OCI-M2 (cell line): Measurements from ENCODE around the gene UPF2.
"Not testable (repeated sequence)": the region's sequence is repeated elsewhere in the genome, so short reads cannot be mapped to it uniquely, and the experiment has no call there.

Source experiments
- DNase-seq: peaks from one replicate; lab custom pipeline; 2025; ENCODE audit not compliant: unreplicated experiment; lab: John Stamatoyannopoulos, UW

The UPF2 gene, protein sequence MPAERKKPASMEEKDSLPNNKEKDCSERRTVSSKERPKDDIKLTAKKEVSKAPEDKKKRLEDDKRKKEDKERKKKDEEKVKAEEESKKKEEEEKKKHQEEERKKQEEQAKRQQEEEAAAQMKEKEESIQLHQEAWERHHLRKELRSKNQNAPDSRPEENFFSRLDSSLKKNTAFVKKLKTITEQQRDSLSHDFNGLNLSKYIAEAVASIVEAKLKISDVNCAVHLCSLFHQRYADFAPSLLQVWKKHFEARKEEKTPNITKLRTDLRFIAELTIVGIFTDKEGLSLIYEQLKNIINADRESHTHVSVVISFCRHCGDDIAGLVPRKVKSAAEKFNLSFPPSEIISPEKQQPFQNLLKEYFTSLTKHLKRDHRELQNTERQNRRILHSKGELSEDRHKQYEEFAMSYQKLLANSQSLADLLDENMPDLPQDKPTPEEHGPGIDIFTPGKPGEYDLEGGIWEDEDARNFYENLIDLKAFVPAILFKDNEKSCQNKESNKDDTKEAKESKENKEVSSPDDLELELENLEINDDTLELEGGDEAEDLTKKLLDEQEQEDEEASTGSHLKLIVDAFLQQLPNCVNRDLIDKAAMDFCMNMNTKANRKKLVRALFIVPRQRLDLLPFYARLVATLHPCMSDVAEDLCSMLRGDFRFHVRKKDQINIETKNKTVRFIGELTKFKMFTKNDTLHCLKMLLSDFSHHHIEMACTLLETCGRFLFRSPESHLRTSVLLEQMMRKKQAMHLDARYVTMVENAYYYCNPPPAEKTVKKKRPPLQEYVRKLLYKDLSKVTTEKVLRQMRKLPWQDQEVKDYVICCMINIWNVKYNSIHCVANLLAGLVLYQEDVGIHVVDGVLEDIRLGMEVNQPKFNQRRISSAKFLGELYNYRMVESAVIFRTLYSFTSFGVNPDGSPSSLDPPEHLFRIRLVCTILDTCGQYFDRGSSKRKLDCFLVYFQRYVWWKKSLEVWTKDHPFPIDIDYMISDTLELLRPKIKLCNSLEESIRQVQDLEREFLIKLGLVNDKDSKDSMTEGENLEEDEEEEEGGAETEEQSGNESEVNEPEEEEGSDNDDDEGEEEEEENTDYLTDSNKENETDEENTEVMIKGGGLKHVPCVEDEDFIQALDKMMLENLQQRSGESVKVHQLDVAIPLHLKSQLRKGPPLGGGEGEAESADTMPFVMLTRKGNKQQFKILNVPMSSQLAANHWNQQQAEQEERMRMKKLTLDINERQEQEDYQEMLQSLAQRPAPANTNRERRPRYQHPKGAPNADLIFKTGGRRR

GRCh38 chr10:12042797-12043651 is at the start of gene UPF2:
UPF2 (minus strand) TSS chr10:12042809; CDS start chr10:12035423, 7,386 bp downstream.
- peak; percentile 61 for DNase-seq

DNA sequence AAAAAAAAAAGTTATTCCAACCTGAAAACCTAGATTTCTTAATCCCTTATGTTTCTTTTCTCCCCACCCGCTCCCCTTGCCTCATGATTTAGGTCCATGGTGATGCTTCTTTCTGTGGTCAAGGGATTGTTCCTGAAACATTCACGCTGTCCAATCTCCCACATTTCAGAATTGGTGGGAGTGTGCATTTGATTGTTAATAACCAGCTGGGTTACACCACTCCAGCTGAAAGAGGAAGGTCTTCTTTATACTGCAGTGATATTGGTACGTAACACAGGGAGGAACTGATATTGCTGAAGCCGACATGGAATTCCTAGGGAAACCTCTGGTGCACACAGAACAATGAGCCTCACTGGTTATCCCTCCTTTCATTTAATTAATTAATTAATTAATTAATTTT is 48.8 kb upstream of the UPF2 start:
- DNase-seq: no peak

GRCh38 chr10:12088919-12089318 is 46.3 kb upstream of the UPF2 start:
- no peak for DNase-seq

DNA sequence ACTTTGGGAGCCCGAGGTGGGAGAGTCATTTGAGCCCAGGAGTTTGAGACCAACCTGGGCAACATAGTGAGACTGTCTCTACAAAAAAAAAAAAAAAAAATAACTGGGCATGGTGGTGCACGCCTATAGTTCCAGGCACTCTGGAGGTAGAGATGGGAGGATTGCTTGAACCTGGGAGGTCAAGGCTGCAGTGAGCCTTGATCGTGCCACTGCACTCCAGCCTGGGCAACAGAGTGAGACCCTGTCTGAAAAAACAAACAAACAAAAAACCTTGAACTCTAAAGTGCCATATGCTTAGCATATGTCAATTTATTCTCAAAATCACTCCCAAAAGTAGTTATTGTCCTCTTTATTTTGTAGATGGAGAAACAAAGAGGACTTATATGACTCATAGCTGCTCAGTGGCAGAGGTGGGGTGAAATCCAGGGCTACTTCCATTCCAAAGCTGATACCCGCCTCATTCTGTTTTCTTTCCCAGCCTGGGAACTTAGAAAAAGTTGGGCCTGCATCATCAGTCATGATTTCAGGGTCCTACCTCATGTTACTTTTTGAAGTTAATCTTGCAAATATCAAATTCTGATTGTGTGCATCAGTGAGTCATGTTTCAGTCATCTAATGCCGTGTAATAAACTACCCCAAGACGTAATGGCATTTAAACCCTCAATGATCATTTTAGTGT is 39.4 kb upstream of the UPF2 start:
- DNase-seq: no peak

DNA sequence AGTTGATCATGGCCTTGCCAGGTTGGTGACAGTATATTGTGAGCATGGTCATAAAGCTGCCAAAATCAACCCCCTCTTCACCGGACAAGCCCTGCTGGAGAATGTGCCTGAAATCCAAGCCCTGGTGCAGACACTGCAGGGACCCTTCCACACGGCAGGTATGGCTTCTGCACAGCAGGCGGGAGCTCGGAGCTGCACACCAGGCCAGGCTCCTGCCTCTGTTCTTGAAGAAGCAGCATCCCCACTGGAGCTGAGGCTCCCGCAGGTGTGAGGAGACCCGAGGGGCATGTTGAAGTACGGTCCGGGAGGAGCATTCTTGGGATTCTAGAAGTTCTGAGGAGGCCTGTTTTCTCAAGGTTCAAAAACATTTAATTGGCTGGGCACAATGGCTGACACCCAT is 38.9 kb upstream of the UPF2 start:
- no peak for DNase-seq

- DNase-seq: no peak
Measured at GRCh38 chr10:12077580-12078180, 35.1 kb upstream of the UPF2 start.

DNA sequence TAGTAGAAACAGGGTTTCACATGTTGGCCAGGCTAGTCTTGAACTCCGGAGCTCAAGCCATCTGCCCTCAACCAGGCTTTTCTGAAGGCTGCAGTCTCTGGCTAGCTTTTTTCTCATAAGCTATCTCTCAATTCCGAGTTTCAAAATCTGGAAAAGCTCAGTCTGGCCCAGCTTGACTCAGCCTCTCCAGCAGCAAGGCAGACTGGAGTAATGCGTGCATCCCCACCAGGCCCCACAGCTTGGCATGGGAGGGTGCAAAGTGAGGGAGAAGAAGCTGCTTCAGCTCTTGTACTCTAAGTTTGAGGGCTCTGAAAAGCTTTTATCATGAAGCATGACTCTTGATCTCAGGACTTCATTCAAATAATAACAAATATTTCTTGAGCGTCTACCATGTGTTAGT is 30.9 kb upstream of the UPF2 start:
- DNase-seq: no peak

DNA sequence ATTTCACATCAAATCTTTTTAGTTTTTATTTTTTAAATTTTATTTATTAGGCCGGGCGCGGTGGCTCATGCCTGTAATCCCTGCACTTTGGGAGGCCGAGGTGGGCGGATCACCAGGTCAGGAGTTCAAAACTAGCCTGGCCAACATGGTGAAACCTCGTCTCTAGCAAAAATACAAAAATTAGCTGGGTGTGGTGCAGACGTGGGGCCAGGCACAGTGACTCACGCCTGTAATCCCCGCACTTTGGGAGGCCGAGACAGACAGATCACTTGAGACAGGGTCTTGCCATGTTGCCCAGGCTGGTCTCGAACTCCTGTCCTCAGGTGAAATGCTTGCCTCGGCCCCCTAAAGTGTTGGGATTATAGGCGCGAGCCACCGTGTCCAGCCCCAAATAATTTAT is 28.8 kb upstream of the UPF2 start:
- not testable (repeated sequence) for DNase-seq

- peak; percentile 88 for DNase-seq
Measured at GRCh38 chr10:12068449-12069269, 26.1 kb upstream of the UPF2 start, which contains the start of gene DHTKD1. DHTKD1 (plus strand) TSS chr10:12068954; CDS start chr10:12069034, 80 bp downstream.

DNA sequence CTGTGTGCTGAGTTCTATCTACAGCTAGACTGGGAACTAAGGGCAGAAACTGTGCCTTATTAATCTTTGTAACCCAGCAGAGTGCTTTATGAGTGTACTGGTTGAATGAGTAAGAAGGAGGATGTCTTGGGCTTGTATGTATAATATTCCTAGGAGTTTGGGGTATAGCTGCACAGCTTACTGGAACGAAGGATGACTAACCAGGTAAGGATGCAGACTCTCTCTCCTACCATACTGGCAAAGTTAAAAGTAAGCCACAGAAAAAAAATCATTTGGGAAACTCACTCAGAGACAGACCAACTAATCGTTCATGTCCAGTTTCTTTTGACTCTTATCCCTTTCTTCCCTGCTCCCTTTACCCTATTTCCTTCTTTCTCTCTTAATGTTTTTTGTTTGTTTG is 24.7 kb upstream of the UPF2 start:
- no peak for DNase-seq

GRCh38 chr10:12063483-12063818 is 20.8 kb upstream of the UPF2 start:
- DNase-seq: peak; percentile 24

GRCh38 chr10:12062754-12063482 is 20.3 kb upstream of the UPF2 start:
- DNase-seq: no peak

DNA sequence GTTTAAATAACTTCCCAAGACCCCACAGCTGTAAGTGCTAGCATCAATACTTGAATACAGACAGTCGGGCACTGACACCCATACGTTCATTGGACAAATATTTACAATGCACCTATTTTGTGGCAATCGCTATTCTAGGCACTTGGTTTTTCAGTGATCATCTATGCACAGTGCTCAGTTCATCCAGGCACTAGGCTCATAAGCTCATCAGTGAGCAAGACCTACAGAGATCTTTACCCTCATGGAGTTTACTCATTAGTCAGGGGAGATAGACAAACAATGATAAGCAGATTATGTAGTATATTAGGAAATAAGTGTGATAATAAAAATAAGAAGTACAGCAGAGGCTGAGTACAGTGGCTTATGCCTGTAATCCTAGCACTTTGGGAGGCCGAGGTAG is 18.5 kb upstream of the UPF2 start:
- no peak for DNase-seq

DNA sequence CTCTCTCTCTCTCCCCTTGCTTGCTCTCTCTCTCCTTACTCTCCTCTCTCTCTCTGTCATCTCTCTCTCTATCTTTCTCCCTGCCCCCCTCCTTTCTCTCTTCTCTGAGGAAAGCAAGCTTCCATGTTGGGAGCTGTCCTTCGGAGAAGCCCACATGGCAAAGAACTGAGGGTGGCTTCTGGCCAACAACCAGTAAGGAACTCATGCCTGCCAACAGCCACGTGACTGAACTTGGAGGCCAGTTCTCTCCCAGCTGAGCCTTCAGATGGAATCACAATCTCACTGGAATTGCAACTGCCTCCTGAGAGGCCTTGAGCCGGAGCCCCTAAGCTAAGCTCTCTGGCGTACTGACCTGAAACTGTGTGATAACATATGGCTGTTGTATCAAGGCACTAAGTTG is 14.1 kb upstream of the UPF2 start:
- DNase-seq: no peak

GRCh38 chr10:12055732-12056131 is 13.1 kb upstream of the UPF2 start:
- no peak for DNase-seq

- no peak for DNase-seq
Measured at GRCh38 chr10:12051241-12051640, 8.6 kb upstream of the UPF2 start.

DNA sequence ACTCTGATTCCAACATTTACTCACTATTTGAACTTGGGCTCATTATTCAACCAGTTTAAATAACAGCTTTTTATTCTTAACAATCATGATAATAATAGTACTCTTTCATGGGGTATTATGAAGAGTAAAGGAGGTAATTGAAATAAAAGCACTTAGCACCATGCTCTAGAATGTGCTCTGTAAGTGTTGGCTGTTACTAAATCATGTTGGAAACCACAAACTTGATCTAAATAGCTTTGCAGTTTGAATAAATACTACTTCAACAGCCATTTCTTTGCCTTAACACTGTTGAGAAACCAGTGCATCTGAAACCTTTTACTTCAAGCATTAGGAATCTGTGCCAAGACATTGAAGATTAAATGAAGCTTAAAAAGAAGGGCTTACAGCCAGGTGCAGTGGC is 7.9 kb upstream of the UPF2 start:
- no peak for DNase-seq

GRCh38 chr10:12048547-12048946 is 5.9 kb upstream of the UPF2 start:
- DNase-seq: no peak
